HG03439 (cell line): ENCODE data around the gene G0S2.

Experiments used
- ATAC-seq: cut with Tn5 transposase; IDR thresholded peaks from one replicate; pipeline ENCODE4 v1.9.1; 2021; ENCODE audit warnings: mild to moderate bottlenecking, moderate library complexity; ENCODE audit not compliant: unreplicated experiment

Gene G0S2

DNA sequence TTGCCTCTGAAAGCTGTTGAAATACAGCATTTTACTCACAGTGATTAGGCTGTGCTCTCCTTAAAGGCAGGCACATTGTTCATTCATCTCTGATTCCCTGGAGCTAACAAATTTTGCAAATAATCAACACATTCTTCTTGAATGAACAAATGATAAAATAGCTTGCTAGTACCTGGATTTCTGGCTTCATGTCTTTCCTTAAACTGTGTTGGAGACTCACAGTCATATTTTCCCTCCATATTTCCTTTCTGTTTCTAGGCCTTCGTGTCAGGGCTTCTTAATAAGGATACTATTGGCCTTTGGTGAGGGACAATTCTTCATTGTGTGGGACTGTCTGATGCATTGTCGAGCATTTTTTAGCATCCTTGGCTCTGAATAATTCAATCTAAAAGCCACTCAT lies 39.1 kb downstream of the G0S2 start:
- ATAC-seq = no peak

DNA sequence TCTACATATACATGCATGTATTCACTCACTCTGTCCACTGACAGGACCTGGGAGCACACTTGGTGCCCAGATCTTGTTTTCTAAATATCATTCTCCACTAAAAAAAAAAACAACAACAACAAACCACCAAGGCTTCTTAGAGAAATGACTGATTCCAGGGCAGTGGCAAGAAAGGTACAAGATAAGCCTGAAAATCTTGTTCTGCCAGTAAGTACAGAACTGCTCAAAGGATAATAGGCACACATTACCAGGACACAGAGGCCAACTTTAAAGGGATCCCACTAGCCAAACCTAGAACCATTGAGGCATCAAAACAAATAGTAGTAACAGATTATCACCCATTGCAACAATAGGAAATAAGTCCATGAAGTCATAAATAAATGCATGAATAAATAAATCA lies 40.1 kb downstream of the G0S2 start:
- ATAC-seq = no peak

- no peak for ATAC-seq
Observed at GRCh38 chr1:209717818-209718217, 42.6 kb downstream of the G0S2 start.

DNA sequence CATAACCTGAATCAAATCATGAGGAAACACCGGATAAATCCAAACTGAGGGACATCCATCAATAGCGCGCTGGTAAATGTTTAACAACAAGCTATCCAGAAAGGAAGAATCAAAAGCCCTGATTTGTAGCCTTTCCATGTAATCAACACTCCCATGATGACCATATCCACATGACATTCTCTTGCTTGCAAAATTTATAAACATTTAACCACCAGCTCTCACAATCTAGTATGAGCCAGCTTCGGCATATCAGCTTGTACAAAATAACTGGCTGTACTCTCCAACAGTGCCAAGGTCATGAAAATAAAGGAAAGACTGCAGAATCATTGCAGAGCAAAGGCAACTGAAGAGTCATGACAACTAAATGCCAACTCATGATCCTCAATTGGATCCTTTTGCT lies 45.1 kb downstream of the G0S2 start:
- no peak for ATAC-seq

DNA sequence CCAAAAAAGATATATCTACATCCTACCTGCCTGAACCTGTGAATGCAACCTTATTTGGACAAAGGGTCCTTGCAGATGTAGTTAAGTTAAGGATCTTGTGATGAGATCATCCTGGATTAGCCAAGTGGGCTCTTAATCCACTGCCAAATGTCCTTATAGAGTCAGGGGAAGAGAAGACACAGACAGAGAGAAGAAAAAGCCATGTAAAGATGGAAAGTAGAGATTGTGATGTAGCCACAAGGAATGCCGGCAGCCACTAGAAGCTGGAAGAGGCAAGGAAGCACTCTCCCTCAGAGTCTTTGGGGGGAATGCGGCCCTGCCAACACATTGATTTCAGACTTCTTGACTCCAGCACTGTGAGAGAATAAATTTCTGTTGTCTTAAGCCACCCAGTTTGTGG lies 45.6 kb downstream of the G0S2 start:
- no peak for ATAC-seq

DNA sequence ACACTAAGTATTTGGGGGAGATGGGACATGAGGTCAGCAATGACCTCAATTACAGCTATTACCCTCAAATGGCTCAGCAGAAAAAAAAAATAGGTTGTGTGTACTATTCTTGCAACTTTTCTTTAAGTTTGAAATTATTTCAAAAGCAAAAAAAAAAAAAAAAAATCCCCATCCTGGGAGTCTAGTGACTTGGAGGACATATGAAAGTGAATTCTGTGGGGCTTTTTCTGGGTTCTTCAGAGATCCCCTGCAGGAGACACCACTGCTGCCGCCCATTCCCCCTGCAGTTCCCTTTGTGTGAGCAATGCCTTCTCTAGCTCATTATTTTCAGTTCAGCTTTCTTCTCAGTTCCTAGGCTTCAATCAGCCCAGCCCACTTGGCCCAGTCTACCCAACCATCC lies 46.1 kb downstream of the G0S2 start:
- no peak for ATAC-seq

- no peak for ATAC-seq
Observed at GRCh38 chr1:209723265-209723664, 48.1 kb downstream of the G0S2 start.

GRCh38 chr1:209723756-209724693 lies 48.8 kb downstream of the G0S2 start:
- ATAC-seq = peak; percentile 47
